Stimulated activated CD4-positive, alpha-beta T cell treated with anti-CD3 and anti-CD28 coated beads, Interleukin-2, amount 100 ng/mL, for 4 hours (primary cell): ENCODE results near the gene SCARF1.

Experiments used
- DNase-seq: peaks from one replicate; pipeline ENCODE4 v3.0.0-alpha.2; 2020; ENCODE audit warnings: low read depth

The SCARF1 gene

GRCh38 chr17:1648173-1648962, 2.8 kb upstream of the SCARF1 start:
- DNase-seq = no peak

- no peak for DNase-seq
Measured at GRCh38 chr17:1647802-1648171, 2.3 kb upstream of the SCARF1 start.

GRCh38 chr17:1646199-1646875, 805 bp upstream of the SCARF1 start:
- no peak for DNase-seq

GRCh38 chr17:1644493-1645206, 882 bp downstream of the SCARF1 start:
- DNase-seq = peak; percentile 24

- no peak for DNase-seq
Measured at GRCh38 chr17:1643999-1644492, 1.5 kb downstream of the SCARF1 start.

GRCh38 chr17:1643293-1643998, 2.1 kb downstream of the SCARF1 start:
- DNase-seq = peak; percentile 52

- no peak for DNase-seq
Measured at GRCh38 chr17:1641065-1641403, 4.5 kb downstream of the SCARF1 start.

GRCh38 chr17:1640329-1641064, 5.0 kb downstream of the SCARF1 start:
- no peak for DNase-seq

- DNase-seq = no peak
Measured at GRCh38 chr17:1639549-1640180, 5.9 kb downstream of the SCARF1 start.

GRCh38 chr17:1638624-1639300, 6.8 kb downstream of the SCARF1 start:
- no peak for DNase-seq

- DNase-seq = no peak
Measured at GRCh38 chr17:1638171-1638590, 7.4 kb downstream of the SCARF1 start.

GRCh38 chr17:1636732-1637285, 8.7 kb downstream of the SCARF1 start:
- no peak for DNase-seq

- DNase-seq = no peak
Measured at GRCh38 chr17:1635675-1636465, 9.7 kb downstream of the SCARF1 start.

- no peak for DNase-seq
Measured at GRCh38 chr17:1634841-1635650, 10.5 kb downstream of the SCARF1 start.

GRCh38 chr17:1630662-1631061, 14.9 kb downstream of the SCARF1 start:
- DNase-seq = no peak

- DNase-seq = peak; percentile 57
Measured at GRCh38 chr17:1629504-1630310, 15.8 kb downstream of the SCARF1 start.

- DNase-seq = peak; percentile 77
Measured at GRCh38 chr17:1628856-1629503, 16.6 kb downstream of the SCARF1 start.
